GM19463 (cell line): Measurements from ENCODE around the gene XIRP1.
"Not testable (repeated sequence)": the region's sequence is repeated elsewhere in the genome, so short reads cannot be mapped to it uniquely, and the experiment has no call there.

Source experiments
- ATAC-seq: cut with Tn5 transposase; IDR thresholded peaks from one replicate; pipeline ENCODE4 v1.9.1; 2021; ENCODE audit warnings: mild to moderate bottlenecking, moderate library complexity; ENCODE audit not compliant: unreplicated experiment

The XIRP1 gene

DNA sequence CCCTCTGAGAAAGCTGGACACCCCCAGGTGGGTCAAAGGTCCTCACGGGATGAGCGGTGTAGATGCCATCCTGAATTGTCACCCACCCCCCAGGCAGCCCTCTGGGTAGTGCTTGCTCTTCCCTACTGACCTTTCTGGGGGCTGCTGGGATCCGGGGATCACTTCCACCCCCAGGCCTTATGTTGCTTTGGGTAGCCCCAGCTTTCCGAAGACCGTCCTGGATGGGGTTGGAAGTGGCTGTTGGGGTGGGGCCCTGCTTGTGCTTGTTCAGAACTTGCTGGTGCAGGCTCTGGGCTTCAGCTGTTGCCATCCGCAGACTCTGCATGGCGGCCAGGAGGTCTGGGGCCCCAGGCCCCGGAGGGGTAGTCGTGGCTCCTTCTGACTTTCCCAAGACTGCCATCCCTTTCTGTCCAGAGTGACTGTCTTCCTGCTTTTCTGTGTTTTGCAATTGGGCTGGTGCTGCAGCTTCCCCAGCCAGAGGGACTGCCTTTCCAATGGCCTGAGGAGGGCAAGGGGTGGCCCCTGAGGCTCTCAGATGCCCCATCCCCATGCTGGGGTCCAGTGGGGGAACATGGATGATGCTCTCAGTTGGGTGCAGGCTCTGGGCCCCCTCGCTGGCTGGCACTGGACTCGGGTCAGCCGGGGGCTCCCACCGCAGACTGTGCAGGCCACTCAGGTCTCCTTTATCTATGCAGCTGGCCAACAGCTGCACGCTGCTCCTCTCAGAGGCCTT, 6.3 kb downstream of the XIRP1 start:
- ATAC-seq, result no peak

DNA sequence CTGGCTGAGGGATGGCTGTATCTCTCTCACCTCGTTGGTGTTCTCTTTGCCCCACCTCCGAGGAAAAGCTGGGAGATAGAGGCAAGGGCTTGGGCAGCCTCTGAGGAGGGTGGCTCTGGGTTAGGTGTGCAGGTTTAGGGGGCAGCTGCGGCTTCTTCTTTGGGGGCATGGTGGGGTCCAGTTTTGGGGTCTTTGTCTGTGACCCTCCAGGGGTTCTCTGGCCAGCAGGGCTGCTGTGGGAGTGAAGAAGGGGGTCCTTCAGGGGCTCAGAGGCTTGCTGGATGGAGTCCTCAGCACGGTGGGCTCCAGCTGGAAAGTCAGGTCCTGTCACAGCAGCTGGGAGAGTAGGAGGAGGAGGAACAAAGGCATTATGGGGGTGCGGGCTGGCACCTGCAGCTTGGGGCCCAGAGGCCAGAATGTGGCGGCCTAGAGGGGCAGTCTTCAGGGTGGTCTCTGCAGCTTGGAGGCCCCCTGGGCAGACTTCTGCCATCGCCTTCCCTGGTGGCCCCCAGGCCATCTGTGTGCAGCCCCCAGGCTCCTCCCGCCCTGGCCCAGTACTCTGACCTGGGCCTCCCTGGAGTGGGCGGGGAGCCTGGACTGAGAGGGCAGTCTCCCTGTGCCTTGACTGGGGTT, 7.0 kb downstream of the XIRP1 start:
- no peak for ATAC-seq

DNA sequence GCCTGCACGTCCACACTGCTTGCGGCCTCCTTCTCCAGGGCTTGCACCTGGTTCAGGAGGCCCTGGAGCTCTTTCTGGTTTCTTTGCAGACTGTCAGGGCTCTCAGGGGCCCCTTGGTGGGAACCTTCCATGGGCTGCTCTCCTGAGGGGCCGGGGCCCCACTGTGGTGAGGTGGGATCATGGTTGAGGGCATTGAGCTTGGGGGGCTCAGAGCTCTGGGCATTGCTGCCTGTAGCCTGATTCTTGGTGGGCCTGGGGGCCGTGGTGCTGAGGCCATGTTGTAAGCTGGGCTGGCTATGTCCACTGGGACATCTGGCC, 7.5 kb downstream of the XIRP1 start:
- no peak for ATAC-seq

DNA sequence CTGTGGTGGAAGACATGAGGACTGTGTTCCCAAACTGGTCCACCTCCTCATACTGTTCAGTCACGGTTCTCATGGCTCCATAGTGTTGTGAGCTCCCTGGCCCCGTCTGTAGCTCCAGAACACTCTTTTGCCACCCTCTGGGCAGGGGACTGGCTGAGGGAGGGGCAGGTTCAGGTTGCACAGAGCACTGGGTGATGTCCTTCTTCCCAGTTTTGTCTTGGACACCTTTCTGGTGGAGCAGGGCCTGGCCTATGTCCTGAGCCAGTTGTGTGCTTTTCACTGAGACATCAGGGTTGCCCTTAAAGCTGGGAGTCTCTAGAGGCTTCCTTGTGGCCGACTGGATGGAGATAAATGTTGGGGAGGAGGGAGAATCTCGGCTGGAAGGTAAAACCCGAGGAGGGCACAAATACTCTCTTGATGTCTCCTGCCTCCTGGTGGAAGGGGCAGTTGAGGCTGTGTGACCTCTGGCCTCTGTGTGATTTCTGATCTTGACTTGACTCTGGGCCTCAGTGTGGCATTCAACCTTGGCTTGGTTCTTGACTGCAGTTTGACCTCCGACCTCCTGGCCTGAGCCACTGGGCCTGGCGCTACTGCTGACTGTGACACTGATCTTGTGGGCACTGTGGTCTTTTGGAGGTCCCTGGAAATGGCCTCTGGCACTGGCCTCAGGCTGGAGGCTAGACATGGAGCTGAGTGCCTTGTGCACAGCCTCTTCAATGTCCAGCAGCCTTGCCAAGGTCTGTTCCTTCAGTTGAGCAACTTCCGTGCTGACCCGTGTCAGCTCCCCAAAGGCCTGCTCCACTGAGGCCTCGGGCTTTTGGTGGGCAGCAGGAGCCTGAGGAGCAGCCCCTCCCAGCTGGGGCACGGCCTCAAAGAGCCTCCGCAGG, 8.1 kb downstream of the XIRP1 start:
- no peak for ATAC-seq

DNA sequence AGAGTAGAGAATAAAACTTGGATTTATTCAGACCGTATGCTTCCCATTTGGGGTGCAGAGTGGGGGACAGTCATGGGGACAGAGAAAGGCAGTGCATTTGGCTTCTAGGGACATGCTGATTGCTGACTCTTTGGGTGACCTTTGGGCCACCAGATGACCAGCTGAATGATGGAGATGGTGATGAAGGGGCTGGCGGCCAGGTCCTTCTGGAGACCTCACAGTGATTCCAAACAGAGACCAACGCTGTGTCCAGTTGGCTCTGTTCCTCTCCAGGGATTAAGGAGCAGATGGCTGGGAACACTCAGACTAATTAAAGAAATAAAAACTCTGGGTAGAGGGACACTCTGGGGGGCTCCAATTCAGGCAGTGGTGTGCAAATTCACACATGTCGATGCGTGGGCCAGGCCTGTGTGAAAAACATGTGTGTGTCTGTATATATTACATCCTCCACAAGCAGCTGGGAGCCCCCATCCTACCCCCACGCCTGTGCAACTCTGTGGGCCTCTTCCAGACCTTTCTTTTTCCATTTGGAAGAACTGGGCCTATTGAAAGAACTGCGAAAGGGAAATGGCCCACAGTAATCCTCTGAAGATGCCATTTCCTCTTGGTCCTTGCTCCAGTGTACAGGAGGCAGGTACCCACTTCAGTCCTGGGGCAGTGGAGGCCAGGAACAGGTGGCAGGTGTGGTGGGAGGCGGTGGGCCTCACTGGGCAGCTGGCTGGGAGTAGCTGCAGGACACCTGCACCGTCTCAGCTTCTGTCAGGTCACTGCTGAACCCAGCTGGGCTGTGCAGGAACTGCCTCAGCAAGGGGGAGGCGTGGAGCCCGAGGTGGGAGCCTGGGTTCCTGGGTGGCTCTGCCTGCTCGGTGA, 8.9 kb downstream of the XIRP1 start:
- no peak for ATAC-seq

DNA sequence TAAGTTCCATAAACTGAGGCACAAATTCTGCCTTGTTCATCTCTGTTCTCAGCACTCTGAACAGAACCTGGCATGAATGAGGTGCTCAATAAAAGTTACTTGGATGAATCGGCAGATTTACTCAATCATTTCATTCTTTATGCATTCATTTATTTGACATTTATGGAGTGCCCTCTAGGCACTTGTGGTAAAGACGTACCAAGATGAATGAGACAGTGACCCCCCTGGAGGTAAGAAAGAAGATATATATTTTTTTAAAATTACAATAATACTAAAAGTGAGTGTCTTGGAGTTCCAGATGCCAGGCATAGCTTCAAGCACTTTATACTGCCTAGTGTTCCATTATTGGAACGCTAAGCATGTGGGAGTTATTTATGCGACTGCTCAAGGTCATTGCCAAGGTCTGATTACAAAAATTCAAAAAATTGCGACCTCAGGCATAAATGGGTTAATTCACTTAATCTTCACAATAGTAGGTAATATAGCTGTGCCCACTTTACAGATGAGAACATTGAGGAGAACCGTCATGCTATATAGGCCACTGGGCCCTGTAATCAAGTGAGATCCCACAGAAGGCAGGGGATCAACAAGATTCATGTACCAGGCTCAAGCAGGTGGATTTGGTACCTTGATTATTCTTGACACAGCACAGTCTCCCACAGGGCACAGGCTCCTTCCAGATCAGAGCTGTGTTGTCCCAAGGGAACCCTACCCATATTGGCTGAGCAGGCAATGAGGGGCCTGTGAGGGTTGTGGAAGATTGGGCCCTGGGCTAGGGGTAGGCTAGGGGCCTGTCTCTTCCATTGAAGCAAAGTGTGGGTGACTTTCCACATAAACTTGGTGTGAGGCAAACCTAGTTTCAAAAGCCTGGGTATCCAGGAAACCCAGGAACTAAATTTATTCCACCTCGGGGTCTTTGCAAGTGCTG, 10.7 kb downstream of the XIRP1 start:
- ATAC-seq, result no peak

DNA sequence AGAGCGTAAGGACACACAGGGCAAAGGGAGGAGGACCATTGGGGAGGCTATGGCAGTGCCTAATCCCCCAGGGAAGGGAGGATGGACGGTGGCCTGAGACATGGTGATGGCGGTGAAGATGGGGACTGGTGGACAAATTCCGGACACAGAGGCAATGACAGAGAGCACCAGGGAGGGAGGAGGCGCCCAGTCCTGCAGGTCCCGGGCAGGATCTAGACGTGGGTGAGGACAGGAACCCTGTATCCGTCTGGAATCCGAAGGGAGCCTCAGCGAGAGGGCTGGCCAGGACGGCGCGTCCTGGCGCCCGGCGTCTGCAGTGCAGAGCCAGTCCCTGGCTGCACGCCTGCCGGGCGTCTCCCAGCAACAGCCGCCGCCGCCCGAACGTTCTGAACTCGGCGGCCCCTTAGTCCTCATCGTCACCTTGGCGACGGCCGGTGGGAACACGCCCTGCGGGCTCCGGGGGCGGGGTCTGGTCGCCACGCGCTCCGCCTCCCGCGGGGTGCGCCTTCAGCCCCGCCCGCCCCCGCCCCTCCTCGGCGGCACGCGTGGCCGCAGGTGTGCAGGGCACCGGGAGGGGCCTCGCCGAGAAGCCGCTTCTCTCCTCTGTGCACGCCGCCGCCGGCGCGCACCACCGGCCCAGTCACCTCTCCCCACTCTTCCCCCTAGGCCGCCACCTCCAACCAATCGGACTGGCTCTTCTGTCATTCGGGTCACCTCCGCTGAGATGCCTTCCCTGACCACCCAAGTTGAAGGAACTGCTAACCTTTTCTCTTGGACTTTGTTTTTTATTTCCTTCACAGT, 11.6 kb downstream of the XIRP1 start:
- peak; percentile 91 for ATAC-seq

DNA sequence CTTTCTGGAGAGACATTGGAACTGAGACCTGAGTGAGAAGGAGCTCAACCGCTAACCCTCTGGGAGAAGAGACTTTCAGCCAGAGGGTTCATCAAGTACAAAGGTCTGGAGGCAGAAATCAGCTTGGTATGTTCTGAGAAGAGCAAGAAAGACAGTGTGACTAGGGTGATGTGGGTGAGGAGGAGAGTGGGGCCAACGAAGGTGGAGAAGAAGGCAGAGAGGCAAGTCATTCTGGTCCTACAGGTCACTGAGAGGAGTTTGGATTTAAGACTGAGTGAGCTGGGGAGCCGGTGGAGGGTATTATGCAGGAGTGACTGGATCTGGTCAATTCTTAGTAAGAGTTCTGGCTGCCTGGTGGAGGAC, 12.2 kb downstream of the XIRP1 start:
- no peak for ATAC-seq

DNA sequence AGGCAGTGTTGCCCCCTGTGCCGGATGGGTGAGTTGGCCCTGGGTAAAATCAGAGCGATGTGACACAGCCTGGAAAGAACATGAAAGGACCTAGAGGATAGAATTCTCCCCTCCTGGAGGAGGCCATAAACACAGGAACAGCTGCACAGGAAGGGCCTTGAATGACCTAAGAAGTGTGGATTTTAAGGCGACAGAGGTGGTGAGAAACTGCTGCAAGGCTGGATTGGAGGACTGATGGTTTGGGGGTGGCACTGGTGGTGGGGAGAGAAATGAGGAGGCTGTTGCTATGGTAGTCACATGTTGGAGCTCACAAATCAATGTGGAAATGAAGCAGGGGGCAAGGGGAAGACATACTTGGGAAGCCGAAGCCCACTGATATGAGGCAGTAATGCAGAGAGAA, 13.8 kb downstream of the XIRP1 start:
- ATAC-seq, result no peak

DNA sequence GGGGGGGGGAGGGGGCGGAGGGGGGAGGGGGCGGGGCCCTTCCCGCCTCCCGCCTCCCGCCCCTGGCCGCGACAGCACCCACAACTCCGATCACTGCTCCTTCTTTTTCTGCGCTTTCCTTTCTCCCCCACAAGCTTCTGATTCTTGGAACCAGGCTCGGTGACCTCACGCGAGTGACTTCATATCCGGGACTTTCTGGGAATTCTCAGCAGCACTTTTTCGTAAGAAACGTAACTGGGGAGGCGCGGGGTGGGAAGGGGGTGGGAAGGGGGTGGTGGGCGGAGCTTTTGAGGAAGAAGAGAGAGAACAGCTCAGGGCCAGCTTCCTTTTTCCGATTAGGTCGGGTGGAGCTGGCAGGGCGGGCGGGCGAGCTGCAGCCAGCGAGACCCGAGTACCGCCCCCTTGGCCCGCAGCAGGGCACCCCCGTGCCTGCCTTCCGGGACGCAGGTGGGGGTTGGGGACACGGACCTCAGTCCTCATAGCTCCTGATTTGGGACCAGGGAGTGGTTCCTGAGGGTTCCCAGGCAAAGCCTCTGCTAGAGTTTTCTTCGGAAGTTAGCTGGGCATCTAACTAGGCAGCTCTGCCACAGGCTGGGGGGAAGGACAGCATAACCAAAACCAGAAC, 14.6 kb downstream of the XIRP1 start:
- peak; percentile 48 for ATAC-seq

DNA sequence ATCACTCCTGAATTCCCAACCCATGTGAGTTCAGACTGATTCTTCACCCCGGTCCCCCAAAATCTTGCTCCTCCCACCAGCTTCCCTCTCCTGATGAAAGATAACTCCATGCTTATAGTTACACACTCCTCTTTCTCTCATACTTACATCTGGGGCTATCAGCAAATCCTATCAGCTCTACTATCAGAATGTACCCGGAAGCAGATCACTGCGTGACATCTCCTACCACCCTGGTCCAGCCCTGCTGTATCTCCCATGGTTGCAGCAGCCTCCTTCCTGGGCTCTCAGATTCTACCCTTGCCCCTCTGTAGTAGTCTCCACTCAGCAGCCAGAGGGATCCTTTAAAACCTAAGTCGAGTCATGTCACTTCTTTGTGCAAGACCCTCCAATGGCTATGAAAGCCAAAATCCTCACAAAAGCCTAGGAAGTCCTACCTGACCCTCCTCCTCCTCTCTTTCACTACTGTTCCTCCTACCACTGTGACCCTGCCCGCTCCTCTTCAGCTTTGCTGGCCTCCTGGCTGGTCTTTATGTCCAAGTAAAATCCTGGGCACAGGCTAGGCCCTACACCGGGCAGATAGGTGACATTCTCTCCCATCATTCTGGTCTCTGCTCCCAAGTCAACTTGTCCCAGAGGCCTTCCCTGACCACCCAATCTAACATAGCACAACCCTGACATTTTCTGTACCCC, 16.2 kb downstream of the XIRP1 start:
- no peak for ATAC-seq

DNA sequence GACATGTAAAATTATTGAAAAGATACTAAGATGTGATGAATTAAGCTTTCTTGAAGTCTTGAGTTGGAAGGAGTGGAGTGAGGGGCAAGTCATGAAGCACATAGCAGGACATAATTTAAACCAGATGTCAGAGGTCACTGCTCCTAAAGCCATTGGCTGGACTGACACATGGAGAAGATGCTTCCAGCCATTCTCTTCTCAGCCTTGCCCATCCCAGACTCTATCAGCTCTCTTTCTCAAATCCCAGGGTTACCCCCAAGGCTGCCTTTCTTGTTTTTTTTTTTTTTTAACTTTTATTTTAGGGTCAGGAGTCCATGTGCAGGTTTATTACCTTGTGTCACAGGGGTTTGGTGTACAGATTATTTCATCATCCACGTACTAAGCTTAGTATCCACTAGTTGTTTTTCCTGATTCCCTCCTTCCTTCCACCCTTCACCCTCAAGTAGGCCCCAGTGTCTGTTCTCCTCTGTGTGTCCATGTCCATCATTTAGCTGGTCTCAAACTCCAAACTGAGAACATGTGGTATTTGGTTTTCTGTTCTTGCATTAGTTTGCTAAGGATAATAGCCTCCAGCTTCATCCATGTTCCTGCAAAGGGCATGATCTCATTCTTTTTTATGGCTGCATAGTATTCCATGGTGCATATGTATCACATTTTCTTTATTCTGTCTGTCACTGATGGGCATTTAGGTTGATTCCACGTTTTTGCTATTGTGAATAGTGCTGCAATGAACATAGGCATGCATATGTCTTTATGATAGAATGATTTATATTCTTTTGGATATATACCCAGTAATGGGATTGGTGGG, 18.9 kb downstream of the XIRP1 start:
- no peak for ATAC-seq

DNA sequence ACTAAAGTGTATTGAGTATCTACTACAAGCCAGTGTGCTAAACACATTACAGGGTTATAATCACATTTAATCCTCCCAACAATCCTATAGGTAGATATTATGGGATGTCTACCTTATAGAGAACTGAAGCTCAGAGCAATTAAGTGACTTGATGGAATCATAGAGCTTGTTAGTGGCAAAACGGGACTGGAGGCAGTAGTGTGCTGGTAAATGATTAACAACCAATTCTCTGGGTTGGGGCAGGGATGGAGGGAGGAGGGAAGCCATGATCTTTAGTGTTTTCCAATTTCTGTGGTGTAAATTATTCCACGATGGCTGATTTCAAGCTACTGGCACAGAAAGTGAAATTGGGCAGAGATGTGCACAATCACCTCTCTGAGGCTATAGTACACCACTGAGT, 20.5 kb downstream of the XIRP1 start:
- no peak for ATAC-seq

DNA sequence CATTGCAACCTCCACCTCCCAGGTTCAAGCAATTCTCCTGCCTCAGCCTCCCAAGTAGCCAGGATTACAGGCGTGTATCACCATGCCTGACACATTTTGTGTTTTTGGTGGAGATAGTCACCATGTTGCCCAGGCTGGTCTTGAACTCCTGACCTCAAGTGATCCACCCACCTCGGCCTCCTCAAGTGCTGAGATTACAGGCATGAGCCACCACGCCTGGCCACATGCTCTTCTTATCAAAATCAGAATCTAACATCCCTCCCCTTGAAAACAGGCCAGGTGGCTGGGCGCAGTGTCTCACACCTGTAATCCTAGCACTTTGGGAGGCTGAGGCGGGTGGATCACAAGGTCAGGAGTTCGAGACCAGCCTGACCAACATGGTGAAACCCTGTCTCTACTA, 21.5 kb downstream of the XIRP1 start:
- not testable (repeated sequence) for ATAC-seq

DNA sequence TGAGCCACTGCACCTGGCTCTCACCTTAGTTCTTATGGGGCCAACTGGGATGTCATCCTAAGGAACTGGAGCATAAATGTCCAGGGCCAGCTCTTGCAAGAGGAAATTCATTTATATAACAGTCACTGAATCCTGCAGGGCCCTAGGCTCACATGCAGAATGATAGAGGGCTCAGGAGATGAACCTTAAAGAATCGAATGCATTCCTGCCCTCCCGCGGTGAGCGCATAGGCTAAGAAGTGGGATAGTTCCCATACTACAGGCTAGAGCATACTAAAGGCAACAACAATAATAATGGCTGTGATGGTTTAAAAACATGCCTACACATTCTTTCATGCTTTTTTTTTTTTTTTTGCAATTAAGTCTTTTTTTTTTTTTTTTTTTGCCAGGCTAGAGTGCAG, 21.9 kb downstream of the XIRP1 start:
- ATAC-seq, result no peak

DNA sequence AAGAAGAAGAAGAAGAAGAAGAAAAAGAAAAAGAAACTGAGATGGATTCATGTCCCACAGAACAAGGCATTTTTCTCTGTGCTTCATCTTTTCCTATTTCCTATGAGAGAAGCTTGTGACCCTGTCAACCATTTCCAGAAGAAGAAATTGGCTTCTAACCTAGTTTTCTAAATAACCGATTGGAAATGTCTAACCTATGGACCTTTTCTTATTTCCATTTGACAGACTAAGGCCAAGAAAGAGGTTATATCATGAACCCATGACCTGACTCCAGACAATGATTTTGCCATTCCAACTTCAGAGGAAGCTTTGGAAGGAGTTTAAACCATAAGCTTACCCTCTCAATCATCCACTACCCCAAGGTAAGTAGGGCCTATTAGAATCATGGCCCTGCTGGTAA, 22.7 kb downstream of the XIRP1 start:
- ATAC-seq, result no peak

DNA sequence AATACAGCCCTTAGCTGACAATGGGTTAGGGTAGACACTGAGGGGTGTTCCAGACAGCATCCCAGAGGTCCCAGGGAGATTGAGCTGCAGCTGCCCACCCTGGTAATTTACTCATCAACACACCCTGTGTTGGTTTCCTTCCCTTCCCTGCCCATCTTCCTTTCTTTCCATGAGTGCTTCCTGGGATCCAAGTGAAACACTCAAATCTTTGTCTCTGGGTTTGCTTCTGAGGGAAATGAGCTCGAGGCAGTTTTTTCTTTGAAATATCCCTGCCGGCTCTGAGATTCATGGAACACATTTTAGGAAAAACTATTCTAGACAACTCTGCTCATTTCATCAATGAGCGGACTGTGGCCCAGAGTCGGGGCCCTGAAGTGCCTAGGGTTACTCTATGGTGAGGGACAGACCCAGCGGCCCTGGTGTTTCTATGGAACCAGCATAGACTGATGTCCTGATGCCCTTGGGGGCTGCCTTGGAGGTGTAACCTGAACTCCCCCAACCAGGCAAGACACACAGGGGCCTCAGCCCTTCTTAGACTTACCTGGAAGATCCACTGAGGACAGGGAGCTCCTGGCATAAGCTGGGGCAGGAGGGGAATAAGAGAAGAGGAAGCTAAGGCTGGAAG, 24.1 kb downstream of the XIRP1 start:
- no peak for ATAC-seq
